ENCODE measurements around the gene GALNT7.
"Not testable (repeated sequence)": the region's sequence is repeated elsewhere in the genome, so short reads cannot be mapped to it uniquely, and the experiment has no call there.

GALNT7 gene

GRCh38 chr4:173183659-173184247 is 15.1 kb downstream of the GALNT7 start:
- not testable (repeated sequence) for H2BK12ac ChIP-seq (ENCODE audit: low read length); H3K36me3 ChIP-seq (replicated peaks in 1 of 2; ENCODE audit: control insufficient read depth in 2 of 2, insufficient read depth in 2 of 2, low read length in 2 of 2)
- WGBS, 2 donors (ENCODE audit: extremely low coverage in 2 of 2, insufficient read length in 2 of 2, insufficient replicate concordance in 1 of 2), result no CpG with 5 or more reads among the region's 50 CpGs

GRCh38 chr4:173185847-173186510 is 17.4 kb downstream of the GALNT7 start:
- no peak overlapping the region for H3K9ac ChIP-seq (ENCODE audit: low read depth, low read length, poor library complexity)
- WGBS, 2 donors (ENCODE audit: extremely low coverage in 2 of 2, insufficient read length in 2 of 2, insufficient replicate concordance in 1 of 2), result no CpG with 5 or more reads among the region's 5 CpGs
- no peaks in the 10 kb centered on the region for H3K9me3 ChIP-seq (replicated peaks in 1 of 2; ENCODE audit: control insufficient read depth in 2 of 2, insufficient read depth in 1 of 2, low read depth in 1 of 2, low read length in 2 of 2)
- H3K4me3 ChIP-seq (ENCODE audit: low read length in 2 of 2), result no peak overlapping the region
- no peak overlapping the region for H4K91ac ChIP-seq (ENCODE audit: low read depth, low read length, poor library complexity)
- no peak overlapping the region for H3K18ac ChIP-seq (ENCODE audit: low read length)
- no peak overlapping the region for H2AK5ac ChIP-seq (ENCODE audit: low read depth, low read length)
- no peaks in the 10 kb centered on the region for H3K36me3 ChIP-seq (replicated peaks in 1 of 2; ENCODE audit: control insufficient read depth in 2 of 2, insufficient read depth in 2 of 2, low read length in 2 of 2)
- H3K4me1 ChIP-seq (ENCODE audit: control insufficient read depth in 2 of 2, insufficient read depth in 1 of 2, low read depth in 1 of 2, low read length in 2 of 2), result peaks cover 0 to 5% of the 10 kb centered on the region in 2 donors
- no peak overlapping the region for H2BK5ac ChIP-seq (ENCODE audit: low read length)
- H3K4ac ChIP-seq (ENCODE audit: low read length), result no peak overlapping the region
- no peak overlapping the region for H3K23ac ChIP-seq (ENCODE audit: low read depth, low read length, poor library complexity)
- no peak overlapping the region for H3K27ac ChIP-seq (replicated peaks; ENCODE audit: low read length)
- no peak overlapping the region for H2AFZ ChIP-seq (ENCODE audit: low read length)
- no peak overlapping the region for H3K14ac ChIP-seq (ENCODE audit: low read length)
- peaks cover 4% of the 10 kb centered on the region for H3K79me1 ChIP-seq (ENCODE audit: low read depth, low read length)
- no peaks in the 10 kb centered on the region for H3K27me3 ChIP-seq (ENCODE audit: control insufficient read depth in 3 of 3, insufficient read depth in 3 of 3, low read depth in 1 of 3, low read length in 3 of 3)
- no peak overlapping the region for H2BK12ac ChIP-seq (ENCODE audit: low read length)
- no peak overlapping the region for H2BK120ac ChIP-seq (ENCODE audit: low read depth, low read length)
- no peak for DNase-seq (ENCODE audit: low spot score)
- no peak overlapping the region for H4K8ac ChIP-seq (ENCODE audit: low read depth, low read length)
- H2BK15ac ChIP-seq (ENCODE audit: low read length), result no peak overlapping the region
- H3K4me2 ChIP-seq (ENCODE audit: insufficient read depth, low read length, poor library complexity, severe bottlenecking), result no peak overlapping the region

More at GRCh38 chr4:173183659-173184247, 15.1 kb downstream of the GALNT7 start:
- not testable (repeated sequence) for H4K91ac ChIP-seq (ENCODE audit: low read depth, low read length, poor library complexity); H3K4me2 ChIP-seq (ENCODE audit: insufficient read depth, low read length, poor library complexity, severe bottlenecking); H4K8ac ChIP-seq (ENCODE audit: low read depth, low read length); H2BK15ac ChIP-seq (ENCODE audit: low read length); H3K4ac ChIP-seq (ENCODE audit: low read length); H2BK5ac ChIP-seq (ENCODE audit: low read length); H3K4me1 ChIP-seq (ENCODE audit: control insufficient read depth in 2 of 2, insufficient read depth in 1 of 2, low read depth in 1 of 2, low read length in 2 of 2); H3K27ac ChIP-seq (replicated peaks; ENCODE audit: low read length); H2BK120ac ChIP-seq (ENCODE audit: low read depth, low read length); DNase-seq (ENCODE audit: low spot score); H3K9ac ChIP-seq (ENCODE audit: low read depth, low read length, poor library complexity); H3K4me3 ChIP-seq (ENCODE audit: low read length in 2 of 2); H3K18ac ChIP-seq (ENCODE audit: low read length); H3K27me3 ChIP-seq (ENCODE audit: control insufficient read depth in 3 of 3, insufficient read depth in 3 of 3, low read depth in 1 of 3, low read length in 3 of 3); H3K9me3 ChIP-seq (replicated peaks in 1 of 2; ENCODE audit: control insufficient read depth in 2 of 2, insufficient read depth in 1 of 2, low read depth in 1 of 2, low read length in 2 of 2); H3K14ac ChIP-seq (ENCODE audit: low read length); H2AK5ac ChIP-seq (ENCODE audit: low read depth, low read length); H3K79me1 ChIP-seq (ENCODE audit: low read depth, low read length); H2AFZ ChIP-seq (ENCODE audit: low read length); H3K23ac ChIP-seq (ENCODE audit: low read depth, low read length, poor library complexity)

- H3K27ac ChIP-seq (replicated peaks; ENCODE audit: low read length), result no peak overlapping the region
- no peak overlapping the region for H3K4me3 ChIP-seq (ENCODE audit: low read length in 2 of 2)
- no peaks in the 10 kb centered on the region for H3K9me3 ChIP-seq (replicated peaks in 1 of 2; ENCODE audit: control insufficient read depth in 2 of 2, insufficient read depth in 1 of 2, low read depth in 1 of 2, low read length in 2 of 2)
- H2BK12ac ChIP-seq (ENCODE audit: low read length), result no peak overlapping the region
- no peak overlapping the region for H2BK5ac ChIP-seq (ENCODE audit: low read length)
- WGBS, 2 donors (ENCODE audit: extremely low coverage in 2 of 2, insufficient read length in 2 of 2, insufficient replicate concordance in 1 of 2), result no CpG with 5 or more reads among the region's 1 CpG
- H3K36me3 ChIP-seq (replicated peaks in 1 of 2; ENCODE audit: control insufficient read depth in 2 of 2, insufficient read depth in 2 of 2, low read length in 2 of 2), result no peaks in the 10 kb centered on the region
- no peak overlapping the region for H3K14ac ChIP-seq (ENCODE audit: low read length)
- DNase-seq (ENCODE audit: low spot score), result no peak
- no peak overlapping the region for H2AK5ac ChIP-seq (ENCODE audit: low read depth, low read length)
- H4K91ac ChIP-seq (ENCODE audit: low read depth, low read length, poor library complexity), result no peak overlapping the region
- H2AFZ ChIP-seq (ENCODE audit: low read length), result no peak overlapping the region
- H3K4me1 ChIP-seq (ENCODE audit: control insufficient read depth in 2 of 2, insufficient read depth in 1 of 2, low read depth in 1 of 2, low read length in 2 of 2), result peaks cover 1 to 16% of the 10 kb centered on the region in 2 donors
- no peak overlapping the region for H3K18ac ChIP-seq (ENCODE audit: low read length)
- no peak overlapping the region for H3K4ac ChIP-seq (ENCODE audit: low read length)
- H3K27me3 ChIP-seq (ENCODE audit: control insufficient read depth in 3 of 3, insufficient read depth in 3 of 3, low read depth in 1 of 3, low read length in 3 of 3), result no peaks in the 10 kb centered on the region
- no peak overlapping the region for H2BK120ac ChIP-seq (ENCODE audit: low read depth, low read length)
- peaks cover 1% of the 10 kb centered on the region for H3K79me1 ChIP-seq (ENCODE audit: low read depth, low read length)
- no peak overlapping the region for H3K23ac ChIP-seq (ENCODE audit: low read depth, low read length, poor library complexity)
- H3K4me2 ChIP-seq (ENCODE audit: insufficient read depth, low read length, poor library complexity, severe bottlenecking), result no peak overlapping the region
- no peak overlapping the region for H3K9ac ChIP-seq (ENCODE audit: low read depth, low read length, poor library complexity)
- no peak overlapping the region for H2BK15ac ChIP-seq (ENCODE audit: low read length)
- no peak overlapping the region for H4K8ac ChIP-seq (ENCODE audit: low read depth, low read length)
These were observed 19.1 kb downstream of the GALNT7 start for GRCh38 chr4:173187732-173188131.

- Histone ChIP-seq H2AFZ (ENCODE audit: low read length) (no peak overlapping the region), H3K4me2 (ENCODE audit: insufficient read depth, low read length, poor library complexity, severe bottlenecking) (no peak overlapping the region), H3K79me1 (ENCODE audit: low read depth, low read length) (peaks cover under 1% of the 10 kb centered on the region), H3K14ac (ENCODE audit: low read length) (no peak overlapping the region), H3K4ac (ENCODE audit: low read length) (no peak overlapping the region), H2BK15ac (ENCODE audit: low read length) (no peak overlapping the region), H3K23ac (ENCODE audit: low read depth, low read length, poor library complexity) (no peak overlapping the region), H3K9ac (ENCODE audit: low read depth, low read length, poor library complexity) (no peak overlapping the region), H2BK12ac (ENCODE audit: low read length) (no peak overlapping the region), H3K27ac (replicated peaks; ENCODE audit: low read length) (no peak overlapping the region), H3K36me3 (replicated peaks in 1 of 2; ENCODE audit: control insufficient read depth in 2 of 2, insufficient read depth in 2 of 2, low read length in 2 of 2) (no peaks in the 10 kb centered on the region), H4K91ac (ENCODE audit: low read depth, low read length, poor library complexity) (no peak overlapping the region), H4K8ac (ENCODE audit: low read depth, low read length) (no peak overlapping the region), H3K18ac (ENCODE audit: low read length) (no peak overlapping the region), H2AK5ac (ENCODE audit: low read depth, low read length) (no peak overlapping the region), H2BK120ac (ENCODE audit: low read depth, low read length) (no peak overlapping the region), H3K4me3 (ENCODE audit: low read length in 2 of 2) (no peak overlapping the region), H2BK5ac (ENCODE audit: low read length) (no peak overlapping the region), H3K27me3 (ENCODE audit: control insufficient read depth in 3 of 3, insufficient read depth in 3 of 3, low read depth in 1 of 3, low read length in 3 of 3) (no peaks in the 10 kb centered on the region), H3K4me1 (ENCODE audit: control insufficient read depth in 2 of 2, insufficient read depth in 1 of 2, low read depth in 1 of 2, low read length in 2 of 2) (peaks cover 1 to 16% of the 10 kb centered on the region in 2 donors), H3K9me3 (replicated peaks in 1 of 2; ENCODE audit: control insufficient read depth in 2 of 2, insufficient read depth in 1 of 2, low read depth in 1 of 2, low read length in 2 of 2) (no peaks in the 10 kb centered on the region)
- no peak for DNase-seq (ENCODE audit: low spot score)
- no CpG with 5 or more reads among the region's 7 CpGs for WGBS, 2 donors (ENCODE audit: extremely low coverage in 2 of 2, insufficient read length in 2 of 2, insufficient replicate concordance in 1 of 2)
These were observed 20.0 kb downstream of the GALNT7 start for GRCh38 chr4:173188648-173189047.

All from neuronal stem cell (in vitro differentiated cells).